ENCODE data around the gene SMCO3.
A peak's percentile ranks its signal among the peaks of the same experiment; 100 is the strongest.
"Not testable (repeated sequence)": the region's sequence is repeated elsewhere in the genome, so short reads cannot be mapped to it uniquely, and the experiment has no call there.

Gene SMCO3

GRCh38 chr12:14765398-14765797 lies 48.6 kb downstream of the SMCO3 start:
- no peak for DNase-seq (ENCODE audit: low spot score)
- no peak for TF ChIP-seq CTCF (IDR thresholded peaks at IDR 0.05; ENCODE audit: extremely low read depth, missing control alignments)

GRCh38 chr12:14759711-14760280 lies 54.2 kb downstream of the SMCO3 start:
- not testable (repeated sequence) for DNase-seq (ENCODE audit: low spot score)

GRCh38 chr12:14756334-14757143 lies 57.4 kb downstream of the SMCO3 start:
- peak; percentile 4 for TF ChIP-seq CTCF (IDR thresholded peaks at IDR 0.05; ENCODE audit: extremely low read depth, missing control alignments)
- no peak for DNase-seq (ENCODE audit: low spot score)
